H1 (cell line): ENCODE measurements around the gene EIF4A3. TPM values are rescaled to one million over a fixed set of nuclear protein-coding genes. Genes with fewer than 3 reads are reported as not detected.

Experiments
- RBBP5 ChIP-seq: IDR thresholded peaks from 2 replicates; pipeline ENCODE4 v1.7.1; 2012; ENCODE audit warnings: low read depth, mild to moderate bottlenecking, inconsistent platforms, low read length, moderate library complexity, borderline replicate concordance
- polyA plus RNA-seq, 7 experiments: library from polyadenylated mRNA; depleted of rRNA in 3 of 7; stranded (reverse) in 5 of 7; unstranded in 2 of 7; fragments of >200 nt in 5 of 7; fragments of 200-250 nt in 2 of 7; gene quantifications; 1 replicate in 5 of 7; 2 replicates in 1 of 7; 4 replicates in 1 of 7; pipeline versions ENCODE4 v1.2.1 to v1.2.3, GENCODE V29; 2011 to 2013; ENCODE audit warnings: missing spikeins in 2 of 7, mixed read lengths in 2 of 7
- total RNA-seq: library from RNA; stranded (reverse); fragmentation: NEBNext Ultra II Directional; extraction: Animal tissue kit (Norgen Biotek cat#: 25700); gene quantifications from 2 replicates; pipeline ENCODE4 v1.2.1, GENCODE V29; 2021

The EIF4A3 gene
- total and polyA plus RNA-seq, 2 of the 8 experiments (the other 6 are each of a cell fraction or from before 2014, with no cell fraction given), result 142 to 146 TPM

- TF ChIP-seq RBBP5, result no peak
Observed at GRCh38 chr17:80119271-80119791, 27.6 kb downstream of the EIF4A3 start (continued).
